K562 (cell line): ENCODE measurements around the gene NUBP2. TPM values are rescaled to one million over a fixed set of nuclear protein-coding genes. Genes with fewer than 3 reads are reported as not detected.

Experiments
- ATAC-seq: fragments of 200-7000 bp; cut with Tn5 transposase; 3 replicates; pipeline ENCODE4 v1.9.1; 2020; ENCODE audit warnings: moderate library complexity
- BruUV-seq: library from RNA; stranded (reverse); fragments of 400-500 nt; replicated peaks from 2 replicates; lab custom pipeline; 2021; lab: Mats Ljungman, UMichigan
- CTCF ChIA-PET: fragments of 300-600 bp; formaldehyde crosslinking; extraction: SDS; loops from one replicate; lab custom pipeline; 2021; ENCODE audit warnings: low intra/inter-chr PET ratio; lab: Yijun Ruan, JAX
- POLR2A ChIA-PET: fragments of 300-600, 350-650 bp; sonication (Branson Sonifier 250); formaldehyde crosslinking; extraction: SDS; loops from one replicate; lab custom pipeline; 2021; ENCODE audit warnings: antibody characterized with exemption, inconsistent platforms; lab: Yijun Ruan, JAX
- DNase-seq, 4 experiments: peaks; one replicate each; pipeline versions ENCODE4 v3.0.0 to v3.0.0-alpha.2; 2011 to 2018; ENCODE audit warnings: low spot score in 3 of 4, mixed read lengths in 3 of 4; ENCODE audit errors: extremely low read depth in 1 of 4
- FAIRE-seq: peaks from 2 replicates; lab custom pipeline; 2011; peaks lifted over from hg19 to GRCh38; lab: Jason Lieb, UNC
- H2AFZ ChIP-seq: 2 replicates; pipeline ENCODE4 v1.6.0; 2011; ENCODE audit warnings: low read depth, low read length, control low read depth, inconsistent platforms
- H3K27ac ChIP-seq: fragments of 200-600 bp; 3 replicates; pipeline ENCODE4 v1.8.0; 2011; ENCODE audit warnings: low read depth, mild to moderate bottlenecking, control low read depth, inconsistent platforms, low read length, moderate library complexity, mixed read lengths; ENCODE audit errors: extremely low read depth
- H3K27me3 ChIP-seq, 2 experiments: fragments of 300-600 bp in 1 of 2; 2 replicates in 1 of 2; 3 replicates in 1 of 2; pipeline versions ENCODE4 v1.6.0 to v1.8.0; 2011; ENCODE audit warnings: inconsistent platforms in 2 of 2, low read length in 2 of 2, mild to moderate bottlenecking in 1 of 2, mixed read lengths in 1 of 2, moderate library complexity in 1 of 2; ENCODE audit not compliant: control insufficient read depth in 2 of 2, insufficient read depth in 2 of 2
- H3K36me3 ChIP-seq: fragments of 300-600 bp; 3 replicates; pipeline ENCODE4 v1.8.0; 2011; ENCODE audit warnings: mild to moderate bottlenecking, low read length, inconsistent platforms; ENCODE audit not compliant: control insufficient read depth, insufficient read depth
- H3K4me1 ChIP-seq, 2 experiments: fragments of 200-600 bp in 1 of 2; replicated peaks in 1 of 2; 2 replicates in 1 of 2; 3 replicates in 1 of 2; pipeline versions ENCODE4 v1.5.1 to v1.8.0; 2011; ENCODE audit warnings: inconsistent platforms in 2 of 2, low read length in 2 of 2, mild to moderate bottlenecking in 1 of 2, mixed read lengths in 1 of 2, moderate library complexity in 1 of 2; ENCODE audit not compliant: control insufficient read depth in 2 of 2, insufficient read depth in 2 of 2
- H3K4me2 ChIP-seq: 2 replicates; pipeline ENCODE4 v1.6.1; 2011; ENCODE audit warnings: low read length, control low read depth, inconsistent platforms, mixed read lengths; ENCODE audit not compliant: insufficient read depth
- H3K4me3 ChIP-seq: fragments of 200-600 bp; sonication (generic), shearing (Covaris generic); 2 replicates; pipeline ENCODE4 v1.5.1; 2016; ENCODE audit warnings: control low read depth, inconsistent platforms
- H3K79me2 ChIP-seq: fragments of 200-600 bp; 3 replicates; pipeline ENCODE4 v1.8.0; 2011; ENCODE audit warnings: low read length, inconsistent platforms; ENCODE audit not compliant: control insufficient read depth, insufficient read depth
- H3K9ac ChIP-seq, 2 experiments: 2 replicates each; pipeline versions ENCODE4 v1.6.0 to v1.6.1; 2011; ENCODE audit warnings: low read depth in 2 of 2, low read length in 2 of 2, control low read depth in 1 of 2, inconsistent platforms in 1 of 2, mild to moderate bottlenecking in 1 of 2, mixed read lengths in 1 of 2; ENCODE audit not compliant: insufficient read depth in 1 of 2
- H3K9me1 ChIP-seq: one replicate; pipeline ENCODE4 v1.6.0; 2011; ENCODE audit warnings: inconsistent platforms, mild to moderate bottlenecking, low read length, moderate library complexity; ENCODE audit not compliant: control insufficient read depth, insufficient read depth
- H3K9me3 ChIP-seq: replicated peaks from 2 replicates; pipeline ENCODE4 v1.5.1; 2011; ENCODE audit warnings: low read depth, low read length, inconsistent platforms; ENCODE audit not compliant: control insufficient read depth, insufficient read depth
- H4K20me1 ChIP-seq: replicated peaks from 2 replicates; pipeline ENCODE4 v1.6.1; 2011; ENCODE audit warnings: low read length, inconsistent platforms, mixed read lengths; ENCODE audit not compliant: control insufficient read depth, insufficient read depth
- OTX1 ChIP-seq: fragments of 450-650 bp; formaldehyde crosslinking; IDR thresholded peaks from 2 replicates; pipeline ENCODE4 v1.4.0; 2022; ENCODE audit warnings: mild to moderate bottlenecking
- POLR2G ChIP-seq: fragments of 200-400 bp; formaldehyde crosslinking; IDR thresholded peaks from 2 replicates; pipeline ENCODE4 v1.6.1; 2017; ENCODE audit warnings: low read depth, mild to moderate bottlenecking, antibody characterized with exemption, low read length, moderate library complexity
- ZNF121 ChIP-seq: sonication (generic); formaldehyde crosslinking; conservative IDR thresholded peaks from 2 replicates; pipeline ENCODE4 v1.8.0; 2022; ENCODE audit warnings: missing genetic modification reagents
- WGBS: fragments of 100-300 bp; shearing (Covaris generic); methylation state at CpG from one replicate; pipeline ENCODE4 v1.1.6; 2016; ENCODE audit warnings: low coverage, mixed read lengths; ENCODE audit not compliant: insufficient coverage; ENCODE audit errors: missing lambda C conversion rate; 5-methylcytosine and 5-hydroxymethylcytosine counted together
- in situ Hi-C: fragments of 300-500 bp; cut with MboI; formaldehyde crosslinking; loops from 4 replicates; pipeline ENCODE4 v1.15.0; 2018; ENCODE audit warnings: inconsistent platforms, mixed read lengths
- intact Hi-C: fragments of 100-400 bp; cut with micrococcal nuclease; formaldehyde crosslinking; loops from 2 replicates; pipeline ENCODE4 v1.14.2; 2022
- polyA plus RNA-seq, 8 experiments: library from polyadenylated mRNA; depleted of rRNA in 4 of 8; stranded (reverse) in 5 of 8; unstranded in 3 of 8; fragments of >200 nt; fragmentation: Nextera tagmentation in 2 of 8; fragmentation: Illumina TruSeq in 1 of 8; extraction: Ambion mirVana in 2 of 8; extraction: Trizol in 1 of 8; gene quantifications; 2 replicates each; pipeline versions ENCODE4 v1.2.1 to v1.2.3, GENCODE V29; 2011 to 2014; ENCODE audit warnings: inconsistent platforms in 1 of 8, missing spikeins in 1 of 8
- total RNA-seq, 7 experiments: library from RNA; depleted of rRNA in 6 of 7; stranded (reverse); fragments of >200 nt in 6 of 7; fragmentation: Illumina TruSeq in 2 of 7; extraction: Trizol in 2 of 7; gene quantifications; 2 replicates each; pipeline versions ENCODE4 v1.2.1 to v1.2.3, GENCODE V29; 2011 to 2021; ENCODE audit warnings: low replicate concordance in 1 of 7

Gene NUBP2
- total and polyA plus RNA-seq, 9 of the 15 experiments (the other 6 are each of a cell fraction or from before 2014, with no cell fraction given) = 1.8 to 115 (median 24.0) TPM

DNA sequence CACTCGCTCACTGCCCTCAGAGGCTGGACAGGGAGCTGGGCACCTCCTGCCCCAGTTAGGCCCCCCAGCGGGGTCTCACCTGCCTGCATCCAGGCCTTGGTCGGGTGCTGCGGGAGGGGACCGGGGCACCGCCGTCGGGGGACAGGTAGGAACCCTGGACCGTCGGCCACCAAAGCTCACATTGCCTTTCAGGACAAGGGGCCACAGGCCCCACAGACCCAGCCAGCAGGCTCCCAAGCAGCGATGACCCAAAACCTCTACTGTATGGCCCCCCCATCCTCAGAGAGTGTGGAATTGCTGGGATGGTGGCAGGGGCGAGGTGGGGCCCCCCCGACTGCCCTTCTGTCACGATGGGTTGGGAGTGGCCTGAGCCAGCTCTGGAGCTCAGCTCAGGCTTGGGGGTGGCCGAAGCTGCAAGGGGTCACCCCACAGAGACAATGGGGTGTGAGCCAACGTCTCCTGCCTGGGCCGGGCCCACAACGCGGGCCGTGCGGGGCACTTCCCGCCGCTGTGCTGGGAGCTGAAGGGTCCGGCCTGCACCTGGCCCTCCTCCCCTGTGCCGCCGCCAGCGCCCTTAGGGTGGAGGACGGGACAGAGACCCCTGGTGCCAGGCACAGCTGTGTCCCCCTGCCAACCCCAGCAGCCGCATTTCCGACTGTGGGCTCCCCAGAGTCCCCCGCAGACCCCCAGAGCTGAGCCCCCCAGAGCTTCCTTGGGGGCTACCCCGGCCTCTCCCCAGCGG, 10.2 kb downstream of the NUBP2 start:
- Histone ChIP-seq H3K9me3 (no peaks in the 10 kb centered on the region), H3K36me3 (peaks cover 23% of the 10 kb centered on the region; the same call in 1 of the 3 replicates), H3K4me3 (no peak overlapping the region), H3K9ac (no peak overlapping the region), H3K9me1 (no peaks in the 10 kb centered on the region), H4K20me1 (no peaks in the 10 kb centered on the region), H3K79me2 (no peaks in the 10 kb centered on the region), H3K4me1 (peaks cover 0 to 54% of the 10 kb centered on the region in 2 experiments; a peak in 2 of 5 replicates), H3K27ac (no peak overlapping the region), H2AFZ (no peak overlapping the region), H3K27me3 (no peaks in the 10 kb centered on the region), H3K4me2 (no peak overlapping the region)
- FAIRE-seq = no peak
- TF ChIP-seq POLR2G = peak; percentile 53
- TF ChIP-seq OTX1 (CRISPR knock-in tag) = no peak
- TF ChIP-seq ZNF121 (CRISPR knock-in tag) = no peak
- BruUV-seq = no TSS peak
- ChIA-PET CTCF (no interaction called here), POLR2A (interaction anchor here (0.8 to 1.2 kb wide), 4 partner anchors 8 to 16 kb away, joined by 3 to 5 read pairs (median 4); partner anchors contain the start of genes NUBP2 and SPSB3)
- intact Hi-C loops = no loop called here
- in situ Hi-C loops = no loop called here
- no peak for ATAC-seq
- DNase-seq = no peak
- WGBS = 86% methylated on average over 28 of the region's 33 CpGs
